ENCODE results near the gene CDADC1.

The CDADC1 gene

DNA sequence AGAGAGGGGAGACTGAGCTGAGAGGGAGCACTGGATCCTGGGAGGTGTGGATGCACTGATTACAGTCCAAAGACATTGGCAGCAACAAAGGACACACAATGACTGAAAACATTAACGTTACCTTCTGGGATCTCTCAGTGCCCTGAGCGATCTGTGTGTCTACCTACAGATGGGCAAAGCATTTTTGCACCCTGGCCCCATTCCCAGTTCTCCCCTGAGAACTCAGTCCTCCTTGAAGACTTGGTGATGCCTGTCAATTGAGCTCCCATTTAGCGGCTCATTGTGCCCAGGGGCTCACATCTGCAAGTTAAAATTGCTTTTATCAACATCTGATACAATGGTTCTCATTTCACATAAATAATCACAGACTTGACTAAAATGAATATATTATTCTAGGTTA is 62.5 kb downstream of the CDADC1 start:
- no peak overlapping the region for H3K4me3 ChIP-seq (ENCODE audit: low read depth, low read length)
- TF ChIP-seq, protein P1, sequence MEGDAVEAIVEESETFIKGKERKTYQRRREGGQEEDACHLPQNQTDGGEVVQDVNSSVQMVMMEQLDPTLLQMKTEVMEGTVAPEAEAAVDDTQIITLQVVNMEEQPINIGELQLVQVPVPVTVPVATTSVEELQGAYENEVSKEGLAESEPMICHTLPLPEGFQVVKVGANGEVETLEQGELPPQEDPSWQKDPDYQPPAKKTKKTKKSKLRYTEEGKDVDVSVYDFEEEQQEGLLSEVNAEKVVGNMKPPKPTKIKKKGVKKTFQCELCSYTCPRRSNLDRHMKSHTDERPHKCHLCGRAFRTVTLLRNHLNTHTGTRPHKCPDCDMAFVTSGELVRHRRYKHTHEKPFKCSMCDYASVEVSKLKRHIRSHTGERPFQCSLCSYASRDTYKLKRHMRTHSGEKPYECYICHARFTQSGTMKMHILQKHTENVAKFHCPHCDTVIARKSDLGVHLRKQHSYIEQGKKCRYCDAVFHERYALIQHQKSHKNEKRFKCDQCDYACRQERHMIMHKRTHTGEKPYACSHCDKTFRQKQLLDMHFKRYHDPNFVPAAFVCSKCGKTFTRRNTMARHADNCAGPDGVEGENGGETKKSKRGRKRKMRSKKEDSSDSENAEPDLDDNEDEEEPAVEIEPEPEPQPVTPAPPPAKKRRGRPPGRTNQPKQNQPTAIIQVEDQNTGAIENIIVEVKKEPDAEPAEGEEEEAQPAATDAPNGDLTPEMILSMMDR (IDR thresholded peaks at IDR 0.05; ENCODE audit: borderline replicate concordance, insufficient read depth, low read depth, low read length), result no peak

DNA sequence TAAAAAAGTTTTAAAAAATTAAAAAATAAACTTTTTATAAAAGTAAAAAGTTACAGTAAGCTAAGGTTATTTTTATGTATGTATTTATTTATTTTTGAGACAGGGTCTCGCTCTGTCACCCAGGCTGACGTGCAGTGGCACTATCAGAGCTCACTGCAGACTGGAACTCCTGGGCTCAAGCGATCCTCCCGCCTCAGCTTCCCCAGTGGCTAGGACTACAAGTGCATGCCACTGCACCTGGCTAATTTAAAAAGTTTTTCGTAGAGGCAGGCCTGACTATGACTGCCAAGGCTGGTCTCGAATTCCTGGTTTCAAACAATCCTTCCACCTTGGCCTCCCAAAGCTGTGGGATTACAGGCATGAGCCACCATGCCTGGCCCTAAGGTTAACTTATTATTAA is 64.1 kb downstream of the CDADC1 start:
- TF ChIP-seq, protein P1 (IDR thresholded peaks at IDR 0.05; ENCODE audit: borderline replicate concordance, insufficient read depth, low read depth, low read length), result no peak
- H3K4me3 ChIP-seq (ENCODE audit: low read depth, low read length), result no peak overlapping the region

DNA sequence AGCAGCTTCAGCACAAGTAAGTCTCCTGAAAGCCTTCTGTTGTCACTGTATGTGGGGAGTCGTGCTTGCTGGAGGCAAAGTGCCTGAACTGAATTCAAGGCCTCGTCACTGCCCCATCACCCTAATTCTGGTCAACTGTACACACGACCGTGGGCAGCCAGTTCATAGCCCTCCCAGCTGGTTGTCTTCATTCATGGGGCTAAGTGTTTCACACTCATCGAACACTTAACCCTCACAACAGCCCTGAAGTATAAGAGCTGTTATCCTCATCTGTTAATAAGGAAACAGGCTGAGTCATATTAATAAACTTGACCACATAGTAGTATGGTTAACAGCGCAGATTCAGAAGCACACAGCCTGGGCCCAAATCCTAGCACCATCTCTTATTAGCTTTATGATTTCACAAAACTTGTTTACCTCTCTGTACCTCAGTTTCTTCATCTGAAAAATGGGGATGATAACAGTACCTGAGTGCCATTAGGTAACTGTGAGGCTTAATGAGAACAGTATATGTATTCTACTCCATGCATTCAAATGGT is 66.7 kb downstream of the CDADC1 start:
- TF ChIP-seq, protein P1 (IDR thresholded peaks at IDR 0.05; ENCODE audit: borderline replicate concordance, insufficient read depth, low read depth, low read length), result no peak
- H3K4me3 ChIP-seq (ENCODE audit: low read depth, low read length), result no peak overlapping the region

DNA sequence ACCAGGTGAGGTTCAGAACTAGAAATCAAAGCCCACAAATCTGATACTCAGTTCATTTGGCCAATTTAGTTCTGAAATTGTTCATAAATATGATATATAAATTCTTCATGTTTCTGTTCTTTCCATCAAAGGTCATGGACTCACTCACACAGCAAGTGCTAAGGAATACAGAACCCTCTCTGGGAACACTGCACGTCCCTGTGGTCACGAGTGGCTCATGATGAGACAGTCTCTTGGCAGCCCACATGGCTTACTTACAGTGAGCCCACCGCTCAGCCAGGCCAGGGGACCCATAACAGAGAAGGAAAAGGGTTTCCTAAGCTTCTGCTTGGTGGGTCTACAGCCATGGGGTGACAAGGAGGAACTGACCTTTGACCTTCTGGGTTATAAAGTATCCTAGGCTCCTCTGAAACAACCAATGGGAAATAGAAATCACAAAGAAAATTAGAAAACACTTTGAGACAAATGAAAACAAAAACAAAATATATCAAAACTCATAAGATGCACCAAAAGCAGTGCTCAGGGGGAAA is 67.4 kb downstream of the CDADC1 start:
- H3K4me3 ChIP-seq (ENCODE audit: low read depth, low read length), result no peak overlapping the region
- TF ChIP-seq, protein P1 (IDR thresholded peaks at IDR 0.05; ENCODE audit: borderline replicate concordance, insufficient read depth, low read depth, low read length), result no peak

DNA sequence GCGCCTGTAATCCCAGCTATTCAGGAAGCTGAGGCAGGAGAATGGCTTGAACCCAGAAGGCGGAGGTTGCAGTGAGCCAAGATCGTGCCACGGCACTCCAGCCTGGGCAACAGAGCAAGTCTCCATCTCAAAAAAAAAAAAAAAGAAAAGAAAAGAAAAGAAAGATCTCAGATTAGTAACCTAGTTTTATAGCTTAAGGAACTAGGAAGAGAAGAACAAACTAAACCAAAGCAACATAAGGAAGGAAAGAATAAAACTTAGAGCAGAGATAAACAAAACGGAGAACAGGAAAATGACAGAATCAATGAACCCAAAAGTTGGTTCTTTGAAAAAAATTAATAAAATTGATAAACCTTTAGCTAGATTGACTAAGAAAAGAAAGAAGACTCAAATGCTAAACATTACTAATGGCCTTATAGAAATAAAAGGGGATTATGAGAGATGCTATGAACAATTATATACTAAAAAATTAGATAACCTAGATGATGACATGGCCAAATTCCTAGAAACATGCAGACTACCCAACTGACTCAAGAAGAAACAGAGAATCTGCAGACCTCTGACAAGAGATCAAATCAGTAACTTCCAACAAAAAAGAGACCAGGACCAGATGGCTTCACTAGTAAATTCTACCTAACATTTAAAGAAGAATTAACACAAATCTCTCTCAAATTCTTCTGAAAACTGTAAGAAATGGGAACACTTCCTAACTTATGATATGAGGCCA is 68.2 kb downstream of the CDADC1 start:
- H3K4me3 ChIP-seq (ENCODE audit: low read depth, low read length), result no peak overlapping the region
- TF ChIP-seq, protein P1 (IDR thresholded peaks at IDR 0.05; ENCODE audit: borderline replicate concordance, insufficient read depth, low read depth, low read length), result no peak

DNA sequence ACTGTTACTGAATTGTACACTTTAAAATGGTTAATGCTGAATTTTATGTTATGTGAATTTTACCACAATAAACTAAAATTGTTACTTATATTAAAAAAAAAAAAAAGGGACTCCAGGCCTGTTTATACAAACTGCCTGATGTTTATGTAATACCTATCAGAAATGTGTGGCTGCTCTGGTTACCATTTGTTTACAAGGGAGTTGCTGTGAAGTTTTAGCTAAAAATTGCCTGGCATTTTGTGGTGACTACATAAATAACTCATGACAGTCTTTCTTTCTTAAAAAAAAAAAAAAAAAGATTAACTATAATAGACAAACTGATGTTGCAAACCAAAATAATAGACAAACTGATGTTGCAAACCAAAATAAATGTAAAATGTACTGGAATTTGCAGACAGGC is 71.8 kb downstream of the CDADC1 start:
- TF ChIP-seq, protein P1 (IDR thresholded peaks at IDR 0.05; ENCODE audit: borderline replicate concordance, insufficient read depth, low read depth, low read length), result no peak

DNA sequence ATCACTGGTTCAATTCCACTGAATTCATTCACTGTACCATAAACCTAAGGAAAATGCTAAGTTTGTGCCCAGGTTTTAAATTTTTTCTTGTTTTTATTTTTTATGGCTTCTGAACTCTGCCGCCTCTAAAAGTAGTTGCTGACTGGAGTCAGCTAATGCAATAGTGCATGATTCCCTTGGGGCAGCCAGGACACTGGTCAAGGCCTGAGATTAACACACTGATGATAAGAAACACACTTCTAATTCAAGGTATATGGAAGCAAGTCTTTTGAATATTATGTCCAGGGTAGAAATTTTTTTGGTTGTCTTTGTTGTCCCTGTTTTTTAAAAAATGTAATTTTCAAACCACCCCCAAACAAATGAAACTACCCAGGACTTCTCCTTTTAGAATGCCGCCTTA is 72.2 kb downstream of the CDADC1 start:
- H3K4me3 ChIP-seq (ENCODE audit: low read depth, low read length), result no peak overlapping the region
- TF ChIP-seq, protein P1 (IDR thresholded peaks at IDR 0.05; ENCODE audit: borderline replicate concordance, insufficient read depth, low read depth, low read length), result no peak

More for the DNA sequence above, 71.8 kb downstream of the CDADC1 start:
- no peak overlapping the region for H3K4me3 ChIP-seq (ENCODE audit: low read depth, low read length)
